ENCODE data around the gene ETV2.

GRCh38 chr19:35644206-35644986 is 2.9 kb downstream of the ETV2 start:
- TF ChIP-seq CTCF (IDR thresholded peaks at IDR 0.05; ENCODE audit: insufficient read depth, low read length, poor library complexity, severe bottlenecking), result no peak
- no peak for TF ChIP-seq EZH2phosphoT487 (conservative IDR thresholded peaks at IDR 0.05; ENCODE audit: low read length)
